ENCODE measurements around the gene CFAP77. TPM values are rescaled to one million over a fixed set of nuclear protein-coding genes. Genes with fewer than 3 reads are reported as not detected.

CFAP77 gene
- total and polyA plus RNA-seq, 10 of the 15 experiments (the other 5 are each of a cell fraction or from before 2014, with no cell fraction given) = 0.33 TPM; not detected in 9

GRCh38 chr9:132584601-132585560 lies 174.9 kb downstream of the CFAP77 start:
- no peaks in the 10 kb centered on the region for H3K79me2 ChIP-seq (ENCODE audit: control insufficient read depth, insufficient read depth, low read length)
- no peak overlapping the region for H3K9ac ChIP-seq (ENCODE audit: control insufficient read depth, insufficient read depth, low read length)
- WGBS (ENCODE audit: insufficient coverage, insufficient replicate concordance, low lambda C conversion rate, missing lambda C conversion rate) = 19% methylated on average over 30 of the region's 30 CpGs
- H2AFZ ChIP-seq (ENCODE audit: control insufficient read depth, low read depth, low read length) = no peak overlapping the region
- H3K4me2 ChIP-seq (ENCODE audit: control insufficient read depth, insufficient read depth) = no peak overlapping the region
- SMC1A ChIA-PET (ENCODE audit: uncharacterized antibody, unreplicated experiment) = no interaction called here
- no peaks in the 10 kb centered on the region for H3K36me3 ChIP-seq (ENCODE audit: control insufficient read depth in 2 of 2, insufficient read depth in 2 of 2, low read length in 1 of 2)
- no TSS peak for BruUV-seq (replicated peaks)
- no peak overlapping the region for H3K27ac ChIP-seq (ENCODE audit: control insufficient read depth, insufficient read depth)
- POLR2A ChIA-PET = no interaction called here
- peaks cover 25 to 35% of the 10 kb centered on the region in 2 experiments for H3K27me3 ChIP-seq (replicated peaks in 1 of 2; ENCODE audit: control insufficient read depth in 2 of 2, insufficient read depth in 2 of 2, low read length in 1 of 2)
- in situ Hi-C loops (cut with MboI) = no loop called here
- CTCF ChIA-PET = no interaction called here
- no peaks in the 10 kb centered on the region for H3K9me3 ChIP-seq (replicated peaks; ENCODE audit: control insufficient read depth, insufficient read depth, low read length)
- H3K4me3 ChIP-seq = no peak overlapping the region
- DNase-seq (ENCODE audit: low read depth, low spot score) = no peak
- no peaks in the 10 kb centered on the region for H3K4me1 ChIP-seq (ENCODE audit: control insufficient read depth, insufficient read depth, low read length)
- H4K20me1 ChIP-seq (ENCODE audit: control insufficient read depth, insufficient read depth) = peaks cover 5% of the 10 kb centered on the region
- RAD21 ChIA-PET (ENCODE audit: unreplicated experiment) = no interaction called here
- intact Hi-C loops (cut with micrococcal nuclease; ENCODE audit: unreplicated experiment) = no loop called here
- TF ChIP-seq MLLT1 (IDR thresholded peaks at IDR 0.05) (no peak), YBX1 (IDR thresholded peaks at IDR 0.05) (no peak)
- FAIRE-seq = no peak
- ATAC-seq = no peak
